HG02798 (cell line): ENCODE measurements around the gene BABAM2.
"Not testable (repeated sequence)": the region's sequence is repeated elsewhere in the genome, so short reads cannot be mapped to it uniquely, and the experiment has no call there.

Source experiments
- ATAC-seq: cut with Tn5 transposase; IDR thresholded peaks from one replicate; pipeline ENCODE4 v1.9.1; 2021; ENCODE audit warnings: mild to moderate bottlenecking; ENCODE audit not compliant: unreplicated experiment, poor library complexity

Gene BABAM2

GRCh38 chr2:27875089-27875881 lies 15.2 kb upstream of the BABAM2 start:
- no peak for ATAC-seq

DNA sequence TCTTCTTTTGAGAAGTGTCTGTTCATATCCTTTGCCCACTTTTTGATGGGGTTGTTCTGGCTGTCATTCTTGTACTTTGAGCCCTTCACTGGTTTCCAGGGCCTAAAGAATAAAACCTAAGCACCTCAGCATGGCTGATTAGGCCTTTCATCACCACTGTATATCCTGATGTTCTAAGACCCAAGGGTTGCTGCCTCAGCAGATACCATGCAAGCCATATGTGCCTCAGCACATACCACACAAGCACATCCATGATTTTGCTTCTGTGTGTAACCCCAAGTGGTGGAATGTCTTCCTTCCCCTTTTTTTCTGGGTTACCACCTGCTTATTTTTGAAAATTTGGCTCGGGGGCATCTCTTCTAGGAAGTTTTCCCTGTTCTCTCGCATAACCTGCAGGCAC lies 11.7 kb upstream of the BABAM2 start:
- ATAC-seq, result no peak

GRCh38 chr2:27881815-27882583 lies 8.5 kb upstream of the BABAM2 start:
- not testable (repeated sequence) for ATAC-seq

- ATAC-seq, result not testable (repeated sequence)
Observed at GRCh38 chr2:27882584-27882922, 8.0 kb upstream of the BABAM2 start.

DNA sequence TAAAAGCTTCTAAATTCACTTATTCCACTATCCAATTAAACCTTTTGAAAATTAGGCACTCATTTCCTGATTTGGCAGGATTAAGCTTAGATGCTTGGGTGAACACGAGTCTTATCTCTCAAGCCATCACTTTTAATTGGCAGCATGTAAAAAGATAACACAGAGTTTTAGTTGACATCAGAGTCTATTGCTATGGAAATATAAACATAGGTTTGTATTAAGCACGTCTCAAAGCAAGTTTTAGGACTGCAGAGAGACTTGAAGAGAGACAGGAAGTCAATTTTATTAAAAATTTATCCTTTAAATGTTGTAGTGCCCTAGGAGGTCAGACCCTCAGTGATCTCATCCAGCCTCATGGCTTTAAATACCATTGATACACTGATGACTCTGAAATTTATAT lies 5.9 kb upstream of the BABAM2 start:
- no peak for ATAC-seq

- no peak for ATAC-seq
Observed at GRCh38 chr2:27885234-27885633, 5.3 kb upstream of the BABAM2 start.

DNA sequence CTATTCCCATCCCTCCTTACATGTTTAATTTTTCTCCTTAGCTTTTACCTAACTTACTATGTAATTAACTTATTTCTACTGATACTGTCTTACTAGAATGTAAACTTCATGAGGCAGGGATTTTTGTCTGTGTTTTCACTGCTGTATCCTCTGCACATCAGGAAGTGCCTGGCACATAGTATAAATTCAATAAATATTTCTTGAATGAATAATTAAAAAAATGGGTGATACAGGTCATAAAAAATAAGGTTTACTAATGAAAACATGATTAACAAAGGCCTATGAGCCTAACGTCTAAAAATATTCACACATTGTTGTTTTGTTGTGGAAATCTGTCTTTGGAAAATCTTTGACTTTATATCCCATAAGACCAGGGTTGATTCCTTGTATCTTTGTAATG lies 4.9 kb upstream of the BABAM2 start:
- ATAC-seq, result no peak

GRCh38 chr2:27886322-27886721 lies 4.2 kb upstream of the BABAM2 start:
- ATAC-seq, result no peak

DNA sequence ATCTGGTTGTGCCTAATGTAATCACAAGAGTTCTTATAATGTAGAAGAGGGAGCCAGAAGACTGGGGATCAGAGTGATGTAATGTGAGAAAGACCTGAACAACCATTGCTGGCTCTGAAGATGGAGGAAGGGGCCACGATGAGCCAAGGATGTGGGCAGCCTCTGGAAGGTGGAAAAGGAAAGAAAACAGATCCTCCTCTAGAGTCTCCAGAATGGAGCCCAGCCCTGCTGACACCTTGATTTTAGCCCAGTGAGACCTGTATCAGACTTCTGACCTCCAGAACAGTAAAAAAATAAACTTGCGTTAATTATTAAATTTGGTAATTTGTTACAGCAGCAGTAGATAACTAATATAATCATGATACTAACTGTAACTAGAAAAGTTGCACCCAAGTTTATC lies 3.4 kb upstream of the BABAM2 start:
- no peak for ATAC-seq

DNA sequence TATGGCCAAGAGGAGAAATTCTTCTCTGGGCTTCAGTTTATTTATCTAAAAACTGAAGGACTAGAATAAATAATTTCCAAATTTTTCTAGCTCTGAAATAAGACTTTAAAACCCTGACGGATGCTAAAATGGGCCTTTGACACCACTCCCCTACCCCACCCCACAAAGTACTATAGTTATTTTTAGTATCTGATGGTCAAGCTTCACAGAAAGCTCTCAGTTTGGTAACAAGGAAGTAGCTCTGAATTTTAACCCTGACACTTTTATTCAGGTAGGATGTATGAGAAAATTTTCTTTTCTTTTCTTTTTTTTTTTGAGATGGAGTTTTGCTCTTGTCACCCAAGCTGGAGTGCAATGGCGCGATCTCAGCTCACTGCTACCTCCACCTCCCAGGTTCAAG lies 2.7 kb upstream of the BABAM2 start:
- no peak for ATAC-seq

DNA sequence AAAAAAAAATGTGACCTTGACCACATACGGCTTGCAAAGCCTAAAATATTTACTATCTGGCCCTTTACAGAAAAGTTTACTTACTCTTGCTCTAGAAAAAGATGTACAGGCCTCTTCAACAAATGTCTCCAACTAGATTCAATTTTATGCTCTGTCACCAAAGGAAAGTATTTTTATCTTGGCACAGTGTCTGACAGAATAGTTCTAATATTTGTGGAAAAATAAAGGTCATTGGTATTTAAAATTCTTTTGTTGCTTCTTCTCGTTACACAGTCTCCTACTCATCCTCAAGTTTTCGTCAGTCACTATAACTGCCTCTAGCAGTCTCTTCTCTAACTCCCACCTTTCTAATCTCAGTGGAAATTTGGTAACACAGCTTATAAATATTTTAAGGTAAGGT lies 1.7 kb upstream of the BABAM2 start:
- no peak for ATAC-seq

DNA sequence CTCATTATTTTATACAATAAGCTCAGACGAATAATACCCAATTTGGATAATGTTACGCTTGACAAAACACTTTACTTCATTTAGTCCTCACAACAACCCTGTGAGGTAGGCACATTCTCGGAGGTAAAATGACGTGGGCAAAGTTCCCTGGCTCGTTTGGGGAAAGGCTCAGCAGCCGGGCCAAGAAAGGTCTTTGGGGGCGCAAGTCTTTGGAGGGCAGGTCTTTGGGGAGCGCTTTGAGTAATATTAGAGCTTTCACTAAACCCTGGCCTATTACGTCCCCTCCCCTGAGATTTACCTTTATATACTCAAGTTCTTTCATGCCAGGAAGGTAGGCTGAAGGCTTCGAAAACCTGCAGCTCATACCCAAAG lies 769 bp upstream of the BABAM2 start:
- no peak for ATAC-seq

- ATAC-seq, result peak; percentile 22
Observed at GRCh38 chr2:27890924-27891672, 569 bp downstream of the BABAM2 start.

DNA sequence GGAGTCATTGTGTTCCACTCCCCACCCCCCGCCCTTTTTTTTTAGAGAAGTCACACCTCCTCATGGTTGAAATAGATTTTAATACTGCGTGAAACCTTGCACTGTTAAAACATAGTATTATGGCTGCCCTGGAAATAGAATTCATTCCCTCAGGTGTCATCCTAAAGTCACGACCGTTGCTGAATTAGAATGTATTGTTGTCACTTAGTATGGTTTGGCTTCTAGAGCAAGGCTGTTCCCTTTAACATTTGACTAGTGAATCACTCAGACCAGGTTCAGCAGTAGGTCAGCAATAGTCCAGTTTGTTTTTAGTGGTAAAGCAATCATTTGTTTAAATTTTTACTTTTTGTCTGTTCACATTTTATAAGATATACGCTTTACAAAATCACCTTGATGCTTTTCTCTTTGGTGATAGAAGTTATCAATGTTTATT lies 1.2 kb downstream of the BABAM2 start:
- no peak for ATAC-seq

DNA sequence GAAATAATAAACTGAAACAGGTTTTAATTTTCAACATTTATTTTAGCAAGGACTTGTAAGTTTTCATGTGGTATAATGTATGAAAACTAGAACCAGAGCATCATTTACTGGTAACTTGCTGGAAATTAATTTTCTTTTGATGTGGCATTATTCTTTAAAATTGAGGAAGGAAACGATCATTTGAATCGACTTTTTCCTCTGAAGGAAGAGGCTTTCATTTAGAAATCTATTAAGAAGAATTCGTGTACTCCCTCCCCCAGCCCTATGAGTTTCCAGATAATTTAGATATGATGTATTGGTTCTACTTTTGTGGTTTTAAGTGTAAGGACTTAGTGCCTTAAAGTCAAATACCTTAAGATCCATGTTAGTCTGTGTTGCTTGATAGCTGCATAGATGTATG lies 2.5 kb downstream of the BABAM2 start:
- no peak for ATAC-seq

GRCh38 chr2:27897717-27898116 lies 7.2 kb downstream of the BABAM2 start:
- ATAC-seq, result no peak

DNA sequence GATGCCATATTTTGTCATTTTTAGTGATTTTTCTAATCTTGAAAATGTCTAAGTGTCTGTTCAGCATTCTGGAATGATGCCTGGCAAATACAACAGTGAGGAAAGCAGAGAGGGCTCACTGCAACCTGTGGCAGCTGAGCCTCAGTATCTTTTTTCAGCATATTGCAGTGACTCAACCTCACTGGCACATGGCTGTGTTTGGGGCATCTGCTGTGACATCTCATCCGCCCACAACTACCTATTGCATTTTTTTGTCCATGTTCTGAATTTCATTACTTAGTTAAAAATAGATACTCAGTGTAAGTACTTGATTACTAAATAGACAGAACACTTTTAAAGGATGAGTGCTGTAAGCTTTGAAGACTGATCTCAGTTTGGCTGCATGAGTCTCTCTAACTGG lies 10.7 kb downstream of the BABAM2 start:
- no peak for ATAC-seq

DNA sequence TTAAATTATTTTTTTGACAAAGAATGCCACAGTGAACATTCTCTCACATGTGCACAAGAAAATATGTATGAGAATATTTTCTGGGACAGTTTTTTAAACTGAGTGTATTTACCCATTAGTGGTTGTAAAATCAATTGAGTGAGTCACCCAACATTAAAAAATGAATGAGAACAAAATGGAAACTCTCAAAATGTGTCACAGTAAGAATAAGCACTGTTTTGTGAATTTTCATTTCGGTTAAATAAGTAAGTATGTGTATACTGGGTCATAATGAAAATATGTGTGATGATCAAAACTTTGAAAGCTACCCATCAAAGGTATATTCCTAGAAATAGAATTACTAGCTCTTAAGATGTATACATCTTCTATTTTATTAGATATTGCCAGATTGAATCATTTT lies 11.6 kb downstream of the BABAM2 start:
- ATAC-seq, result no peak

DNA sequence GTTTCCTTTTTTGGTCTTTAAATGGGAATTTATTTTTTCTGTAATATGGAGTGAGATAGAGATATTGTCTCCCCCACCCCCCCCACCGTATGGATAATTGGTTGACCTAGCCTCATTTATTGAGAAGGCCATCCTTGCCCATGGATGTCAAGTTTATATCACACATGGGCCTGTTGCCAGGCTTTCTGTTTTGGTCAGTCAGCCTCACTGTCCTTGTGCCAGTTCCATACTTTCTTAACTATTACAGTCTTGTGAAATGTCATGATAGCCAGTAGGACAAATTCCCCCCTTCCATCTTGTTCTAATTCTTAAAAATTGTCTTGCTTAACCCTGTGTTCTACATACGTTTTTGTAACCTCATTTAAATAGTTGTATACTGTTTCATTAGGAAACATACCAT lies 12.5 kb downstream of the BABAM2 start:
- ATAC-seq, result no peak

GRCh38 chr2:27903649-27904404 lies 13.3 kb downstream of the BABAM2 start:
- ATAC-seq, result no peak

DNA sequence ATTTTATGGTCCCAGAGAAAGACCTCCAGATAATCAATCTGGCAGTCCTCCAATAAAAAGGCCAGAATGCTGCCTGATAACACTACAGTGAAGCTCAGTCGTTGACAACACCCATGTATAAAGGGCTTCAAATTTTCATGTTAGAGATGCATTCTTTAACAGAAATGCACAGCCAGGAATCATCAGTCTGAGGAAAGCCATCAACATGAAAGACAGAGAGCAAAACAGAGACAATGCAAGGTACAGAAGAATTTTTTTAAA lies 13.8 kb downstream of the BABAM2 start:
- no peak for ATAC-seq
